Endodermal cell (in vitro differentiated cells): Measurements from ENCODE around the gene TANGO2. TPM values are rescaled to one million over a fixed set of nuclear protein-coding genes. Genes with fewer than 3 reads are reported as not detected.

Experiments
- DNase-seq: peaks from one replicate; pipeline ENCODE4 v3.0.0-alpha.2; 2017
- H3K27ac ChIP-seq: 2 replicates; pipeline ENCODE4 v1.5.1; 2013; ENCODE audit warnings: mild to moderate bottlenecking, low read depth, low read length, moderate library complexity
- H3K27me3 ChIP-seq: 2 replicates; pipeline ENCODE4 v1.6.1; 2013; ENCODE audit warnings: mild to moderate bottlenecking, low read length, moderate library complexity; ENCODE audit not compliant: insufficient read depth, control insufficient read depth, poor library complexity, severe bottlenecking
- H3K36me3 ChIP-seq: 2 replicates; pipeline ENCODE4 v1.7.0; 2013; ENCODE audit warnings: mild to moderate bottlenecking, low read length, moderate library complexity; ENCODE audit not compliant: control insufficient read depth, insufficient read depth
- H3K4me1 ChIP-seq: one replicate; pipeline ENCODE4 v1.7.0; 2013; ENCODE audit warnings: low read length; ENCODE audit not compliant: control insufficient read depth, insufficient read depth
- H3K4me3 ChIP-seq: 2 replicates; pipeline ENCODE4 v1.5.1; 2013; ENCODE audit warnings: mild to moderate bottlenecking, low read length, moderate library complexity
- H3K9ac ChIP-seq: 2 replicates; pipeline ENCODE4 v1.6.1; 2013; ENCODE audit warnings: mild to moderate bottlenecking, low read length, moderate library complexity; ENCODE audit not compliant: poor library complexity, severe bottlenecking; ENCODE audit errors: extremely low read depth
- H3K9me3 ChIP-seq: 2 replicates; pipeline ENCODE4 v1.6.1; 2013; ENCODE audit warnings: mild to moderate bottlenecking, low read length, moderate library complexity; ENCODE audit not compliant: control insufficient read depth
- H3K27ac Mint-ChIP-seq: 2 replicates; pipeline ENCODE4 v1.8.0; 2020; ENCODE audit warnings: mixed read lengths
- H3K27me3 Mint-ChIP-seq: 2 replicates; pipeline ENCODE4 v1.8.0; 2021; ENCODE audit warnings: mild to moderate bottlenecking, mixed read lengths; ENCODE audit not compliant: insufficient read depth
- H3K36me3 Mint-ChIP-seq: 2 replicates; pipeline ENCODE4 v1.8.0; 2020; ENCODE audit warnings: low read depth, mixed read lengths
- H3K4me1 Mint-ChIP-seq: 2 replicates; pipeline ENCODE4 v1.8.0; 2020; ENCODE audit warnings: mixed read lengths
- H3K4me3 Mint-ChIP-seq: 2 replicates; pipeline ENCODE4 v1.8.0; 2020; ENCODE audit warnings: mild to moderate bottlenecking, moderate library complexity, mixed read lengths
- H3K9me3 Mint-ChIP-seq: 2 replicates; pipeline ENCODE4 v1.8.0; 2020; ENCODE audit warnings: mild to moderate bottlenecking, mixed read lengths
- WGBS, 2 experiments: methylation state at CpG; one replicate each; pipeline versions ENCODE4 v1.1.5 to v1.1.7; 2013; ENCODE audit warnings: missing lambda C conversion rate in 2 of 2, mixed read lengths in 1 of 2; ENCODE audit not compliant: insufficient coverage in 1 of 2, insufficient read length in 1 of 2; 5-methylcytosine and 5-hydroxymethylcytosine counted together
- total RNA-seq, 2 donors: library from RNA; stranded (reverse); fragmentation: NEBNext Ultra II Directional in 1 of 2; extraction: Animal tissue kit (Norgen Biotek cat#: 25700) in 1 of 2; gene quantifications; 2 replicates in 1 of 2; 3 replicates in 1 of 2; pipeline ENCODE4 v1.2.1, GENCODE V29; 2021
- TF ChIP-seq, protein P1 (sequence below): fragments of 200-600 bp; sonication (generic); conservative IDR thresholded peaks from 2 replicates; pipeline ENCODE4 v1.5.0; 2021; ENCODE audit warnings: antibody characterized with exemption, mild to moderate bottlenecking

Gene TANGO2
- total RNA-seq, 2 donors from 2014 or later = 19.9 to 21.8 TPM

DNA sequence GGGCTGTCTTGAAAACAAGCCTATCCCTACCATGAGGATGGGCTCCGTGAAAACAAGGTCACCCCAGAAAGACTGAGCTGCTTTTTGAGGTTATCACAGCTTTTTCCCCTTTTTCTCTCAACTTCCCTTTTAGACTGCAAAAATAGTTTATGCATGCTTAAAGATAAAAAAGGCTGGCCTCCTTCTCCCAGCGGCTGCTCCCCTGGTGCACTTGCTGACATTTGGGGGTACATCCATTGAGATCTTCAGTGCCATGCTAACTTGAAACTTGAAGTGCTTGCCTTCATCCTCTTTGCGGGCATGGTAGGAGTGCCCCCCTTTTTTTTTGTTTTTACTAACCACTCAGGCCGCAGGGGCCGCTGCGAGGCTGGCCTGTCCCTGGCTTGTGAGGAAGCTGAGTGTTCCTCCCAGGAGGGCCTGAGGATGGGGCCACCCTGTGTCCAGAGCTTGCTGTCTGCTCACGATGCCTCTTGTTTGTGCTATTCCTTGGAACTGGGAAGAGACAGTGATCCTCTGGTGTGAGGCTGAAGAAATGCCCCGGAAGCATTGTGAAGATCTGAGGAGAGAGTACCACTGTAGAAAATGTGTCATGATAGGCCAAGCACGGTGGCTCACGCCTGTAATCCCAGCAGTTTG, 2.2 kb downstream of the TANGO2 start:
- no peak overlapping the region for H3K4me3 Mint-ChIP-seq
- H3K4me1 Mint-ChIP-seq = peaks cover 6% of the 10 kb centered on the region
- no peak overlapping the region for H3K27ac Mint-ChIP-seq
- H3K36me3 Mint-ChIP-seq = peaks cover 13% of the 10 kb centered on the region
- 96 to 98% methylated on average over 6 to 10 of the region's 10 CpGs for WGBS, 2 experiments
- TF ChIP-seq, protein P1, sequence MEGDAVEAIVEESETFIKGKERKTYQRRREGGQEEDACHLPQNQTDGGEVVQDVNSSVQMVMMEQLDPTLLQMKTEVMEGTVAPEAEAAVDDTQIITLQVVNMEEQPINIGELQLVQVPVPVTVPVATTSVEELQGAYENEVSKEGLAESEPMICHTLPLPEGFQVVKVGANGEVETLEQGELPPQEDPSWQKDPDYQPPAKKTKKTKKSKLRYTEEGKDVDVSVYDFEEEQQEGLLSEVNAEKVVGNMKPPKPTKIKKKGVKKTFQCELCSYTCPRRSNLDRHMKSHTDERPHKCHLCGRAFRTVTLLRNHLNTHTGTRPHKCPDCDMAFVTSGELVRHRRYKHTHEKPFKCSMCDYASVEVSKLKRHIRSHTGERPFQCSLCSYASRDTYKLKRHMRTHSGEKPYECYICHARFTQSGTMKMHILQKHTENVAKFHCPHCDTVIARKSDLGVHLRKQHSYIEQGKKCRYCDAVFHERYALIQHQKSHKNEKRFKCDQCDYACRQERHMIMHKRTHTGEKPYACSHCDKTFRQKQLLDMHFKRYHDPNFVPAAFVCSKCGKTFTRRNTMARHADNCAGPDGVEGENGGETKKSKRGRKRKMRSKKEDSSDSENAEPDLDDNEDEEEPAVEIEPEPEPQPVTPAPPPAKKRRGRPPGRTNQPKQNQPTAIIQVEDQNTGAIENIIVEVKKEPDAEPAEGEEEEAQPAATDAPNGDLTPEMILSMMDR = no peak
- no peaks in the 10 kb centered on the region for H3K9me3 Mint-ChIP-seq
- Histone ChIP-seq H3K4me3 (no peak overlapping the region), H3K9me3 (no peaks in the 10 kb centered on the region), H3K4me1 (peaks cover 5% of the 10 kb centered on the region), H3K9ac (no peak overlapping the region), H3K27me3 (peaks cover 23% of the 10 kb centered on the region), H3K27ac (no peak overlapping the region), H3K36me3 (no peaks in the 10 kb centered on the region)
- no peak for DNase-seq
- H3K27me3 Mint-ChIP-seq = peaks cover 26% of the 10 kb centered on the region

DNA sequence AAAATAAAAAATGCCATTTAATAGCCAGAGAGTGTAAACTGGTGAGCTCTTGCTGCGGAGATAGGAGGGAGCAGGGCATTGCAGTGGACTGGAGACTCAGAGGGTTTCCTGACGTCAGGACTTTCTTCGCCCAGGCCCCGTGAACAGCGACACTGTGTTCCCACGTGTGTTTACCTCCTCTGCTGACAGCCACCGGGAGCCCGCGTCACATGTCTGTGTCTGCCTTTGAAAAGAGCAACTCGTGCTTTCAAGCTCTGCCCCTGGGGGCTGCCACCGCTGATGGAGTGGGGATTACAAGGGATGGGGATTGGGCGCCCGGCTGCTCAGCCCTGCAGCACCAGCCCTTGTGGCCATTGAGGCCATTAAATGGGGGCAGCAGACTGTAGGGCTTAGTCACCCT, 3.3 kb downstream of the TANGO2 start:
- H3K9ac ChIP-seq = no peak overlapping the region
- Mint-ChIP-seq H3K27ac (no peak overlapping the region), H3K9me3 (no peaks in the 10 kb centered on the region), H3K4me3 (no peak overlapping the region), H3K4me1 (peaks cover 6% of the 10 kb centered on the region), H3K27me3 (peaks cover 14% of the 10 kb centered on the region), H3K36me3 (peaks cover 13% of the 10 kb centered on the region)
- WGBS, 2 experiments = 83 to 89% methylated on average over 12 to 13 of the region's 13 CpGs
- peaks cover 5% of the 10 kb centered on the region for H3K4me1 ChIP-seq
- TF ChIP-seq, protein P1 = no peak
- no peak for DNase-seq
- no peak overlapping the region for H3K27ac ChIP-seq
- no peaks in the 10 kb centered on the region for H3K36me3 ChIP-seq
- H3K9me3 ChIP-seq = no peaks in the 10 kb centered on the region
- no peak overlapping the region for H3K4me3 ChIP-seq
- H3K27me3 ChIP-seq = peaks cover 12% of the 10 kb centered on the region

DNA sequence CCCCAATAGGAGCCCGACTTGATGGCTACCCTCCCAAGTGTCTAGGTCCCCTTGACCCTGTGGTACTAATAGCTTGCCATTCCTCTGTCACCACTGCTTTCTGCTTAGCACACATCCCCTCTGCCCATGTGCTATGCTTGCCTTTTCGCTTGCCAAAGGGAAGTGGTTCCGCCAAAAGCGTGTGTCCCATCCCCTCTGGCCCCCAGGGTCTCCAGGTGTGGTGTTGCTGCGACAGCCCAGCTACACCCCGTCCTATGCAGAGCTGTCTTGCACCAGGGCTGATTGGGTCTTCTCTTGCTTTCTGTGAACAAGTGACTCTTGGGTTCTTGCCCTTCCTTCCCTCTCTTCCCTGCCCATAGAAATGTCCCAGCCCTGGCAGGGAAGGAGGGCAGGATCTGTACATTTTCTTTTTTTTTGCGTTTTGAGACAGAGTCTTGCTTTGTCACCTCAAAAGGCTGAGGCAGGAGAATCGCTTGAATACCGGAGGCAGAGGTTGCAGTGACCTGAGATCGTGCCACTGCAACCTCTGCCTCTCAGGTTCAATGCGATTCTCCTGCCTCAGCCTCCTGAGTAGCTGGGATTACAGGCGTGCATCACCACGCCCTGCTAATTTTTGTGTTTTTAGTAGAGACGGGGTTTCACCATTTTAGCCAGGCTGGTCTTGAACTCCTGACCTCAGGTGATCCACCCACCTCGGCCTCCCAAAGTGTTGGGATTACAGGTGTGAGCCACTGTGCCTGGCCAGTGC, 3.9 kb downstream of the TANGO2 start:
- TF ChIP-seq, protein P1 = no peak
- no peak for DNase-seq
- no peak overlapping the region for H3K4me3 ChIP-seq
- peaks cover 13% of the 10 kb centered on the region for H3K36me3 Mint-ChIP-seq
- no peak overlapping the region for H3K27ac Mint-ChIP-seq
- no peak overlapping the region for H3K9ac ChIP-seq
- no peaks in the 10 kb centered on the region for H3K9me3 Mint-ChIP-seq
- peaks cover 6% of the 10 kb centered on the region for H3K4me1 Mint-ChIP-seq
- no peaks in the 10 kb centered on the region for H3K9me3 ChIP-seq
- no peak overlapping the region for H3K27ac ChIP-seq
- WGBS, 2 experiments = 89 to 94% methylated on average over 12 to 15 of the region's 15 CpGs
- no peaks in the 10 kb centered on the region for H3K36me3 ChIP-seq
- peaks cover 8% of the 10 kb centered on the region for H3K27me3 Mint-ChIP-seq
- peaks cover 5% of the 10 kb centered on the region for H3K4me1 ChIP-seq
- no peak overlapping the region for H3K4me3 Mint-ChIP-seq
- peaks cover 6% of the 10 kb centered on the region for H3K27me3 ChIP-seq
